ENCODE results near the gene FAM174C.

Gene FAM174C

DNA sequence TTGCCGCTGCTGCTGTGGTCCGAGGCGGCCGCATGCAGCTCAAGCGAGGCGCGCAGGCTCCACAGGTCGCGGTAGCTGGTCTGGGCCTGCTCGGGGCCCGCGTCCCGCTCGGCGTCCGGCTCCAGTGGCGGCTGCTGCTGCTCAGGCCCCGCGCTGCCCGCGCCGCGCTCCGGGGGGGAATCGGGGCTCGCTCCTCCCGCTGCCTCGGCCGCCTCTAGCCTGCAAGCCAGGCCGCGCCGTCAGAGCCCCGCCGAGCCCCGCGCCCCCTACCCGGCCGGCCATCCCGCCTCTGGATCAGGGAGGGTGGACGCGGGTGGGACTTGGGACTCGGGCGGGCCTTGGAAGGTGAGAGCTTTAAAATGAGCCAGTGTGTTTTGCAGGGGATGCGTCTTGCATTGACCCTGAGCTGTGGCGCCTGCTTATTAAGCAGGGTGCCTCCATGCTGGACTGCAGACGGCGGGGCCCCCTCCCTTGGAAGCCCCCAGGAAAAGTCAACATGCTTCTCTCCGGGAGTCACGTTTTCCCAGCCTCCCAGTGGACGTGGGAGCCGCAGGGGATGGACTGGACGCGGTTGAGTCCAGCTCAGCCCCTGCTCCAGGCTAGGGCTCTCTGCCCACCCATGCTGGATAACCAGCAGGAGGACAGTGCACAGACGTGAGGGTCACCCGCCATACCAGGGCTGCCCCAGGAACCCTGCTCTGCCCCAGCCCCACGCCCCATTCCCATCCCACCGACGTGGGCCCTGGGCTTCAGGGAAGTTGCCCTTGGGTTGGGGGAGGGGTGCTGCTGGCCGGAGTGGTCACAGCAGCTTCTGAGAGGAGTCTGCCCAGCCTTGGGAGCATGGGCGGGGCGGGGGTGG lies 45.2 kb upstream of the FAM174C start:
- Histone ChIP-seq H4K20me1 (ENCODE audit: low read depth, low read length) (no peaks in the 10 kb centered on the region), H3F3A (ENCODE audit: insufficient read depth) (no peaks in the 10 kb centered on the region; the same call in 1 of the 2 replicates), H3K4me2 (ENCODE audit: low read depth, low read length, poor library complexity, severe bottlenecking) (no peak overlapping the region), H2AFZ (ENCODE audit: low read depth, low read length, severe bottlenecking) (no peak overlapping the region), H3K9ac (ENCODE audit: low read length) (no peak overlapping the region), H3K27me3 (ENCODE audit: low read length) (no peaks in the 10 kb centered on the region), H3K4me3 (ENCODE audit: insufficient read depth, low read length, poor library complexity, severe bottlenecking) (no peak overlapping the region), H3K9me3 (ENCODE audit: insufficient read depth, low read length) (no peaks in the 10 kb centered on the region), H3K9me2 (replicated peaks; ENCODE audit: insufficient read depth, low read length) (no peaks in the 10 kb centered on the region), H3K36me3 (ENCODE audit: low read length) (no peaks in the 10 kb centered on the region), H3K27ac (ENCODE audit: low read depth, low read length) (no peak overlapping the region), H3K79me2 (ENCODE audit: insufficient read depth, low read length) (no peaks in the 10 kb centered on the region)
- TF ChIP-seq CTCF (IDR thresholded peaks at IDR 0.05; ENCODE audit: insufficient read depth, low read length, poor library complexity, severe bottlenecking) = no peak
- no peak for TF ChIP-seq EZH2phosphoT487 (conservative IDR thresholded peaks at IDR 0.05; ENCODE audit: low read length)

- H4K20me1 ChIP-seq (ENCODE audit: low read depth, low read length) = no peaks in the 10 kb centered on the region
- TF ChIP-seq EZH2phosphoT487 (conservative IDR thresholded peaks at IDR 0.05; ENCODE audit: low read length) (no peak), CTCF (IDR thresholded peaks at IDR 0.05; ENCODE audit: insufficient read depth, low read length, poor library complexity, severe bottlenecking) (no peak)
- no peaks in the 10 kb centered on the region for H3K79me2 ChIP-seq (ENCODE audit: insufficient read depth, low read length)
- H3F3A ChIP-seq (ENCODE audit: insufficient read depth) = no peaks in the 10 kb centered on the region; the same call in 1 of the 2 replicates
- no peaks in the 10 kb centered on the region for H3K27me3 ChIP-seq (ENCODE audit: low read length)
- no peak overlapping the region for H3K27ac ChIP-seq (ENCODE audit: low read depth, low read length)
- no peaks in the 10 kb centered on the region for H3K36me3 ChIP-seq (ENCODE audit: low read length)
- no peak overlapping the region for H2AFZ ChIP-seq (ENCODE audit: low read depth, low read length, severe bottlenecking)
- no peaks in the 10 kb centered on the region for H3K9me2 ChIP-seq (replicated peaks; ENCODE audit: insufficient read depth, low read length)
- no peak overlapping the region for H3K4me2 ChIP-seq (ENCODE audit: low read depth, low read length, poor library complexity, severe bottlenecking)
- H3K9ac ChIP-seq (ENCODE audit: low read length) = no peak overlapping the region
- no peak overlapping the region for H3K4me3 ChIP-seq (ENCODE audit: insufficient read depth, low read length, poor library complexity, severe bottlenecking)
- no peaks in the 10 kb centered on the region for H3K9me3 ChIP-seq (ENCODE audit: insufficient read depth, low read length)
These were observed 44.4 kb upstream of the FAM174C start for GRCh38 chr19:1230783-1231489.

DNA sequence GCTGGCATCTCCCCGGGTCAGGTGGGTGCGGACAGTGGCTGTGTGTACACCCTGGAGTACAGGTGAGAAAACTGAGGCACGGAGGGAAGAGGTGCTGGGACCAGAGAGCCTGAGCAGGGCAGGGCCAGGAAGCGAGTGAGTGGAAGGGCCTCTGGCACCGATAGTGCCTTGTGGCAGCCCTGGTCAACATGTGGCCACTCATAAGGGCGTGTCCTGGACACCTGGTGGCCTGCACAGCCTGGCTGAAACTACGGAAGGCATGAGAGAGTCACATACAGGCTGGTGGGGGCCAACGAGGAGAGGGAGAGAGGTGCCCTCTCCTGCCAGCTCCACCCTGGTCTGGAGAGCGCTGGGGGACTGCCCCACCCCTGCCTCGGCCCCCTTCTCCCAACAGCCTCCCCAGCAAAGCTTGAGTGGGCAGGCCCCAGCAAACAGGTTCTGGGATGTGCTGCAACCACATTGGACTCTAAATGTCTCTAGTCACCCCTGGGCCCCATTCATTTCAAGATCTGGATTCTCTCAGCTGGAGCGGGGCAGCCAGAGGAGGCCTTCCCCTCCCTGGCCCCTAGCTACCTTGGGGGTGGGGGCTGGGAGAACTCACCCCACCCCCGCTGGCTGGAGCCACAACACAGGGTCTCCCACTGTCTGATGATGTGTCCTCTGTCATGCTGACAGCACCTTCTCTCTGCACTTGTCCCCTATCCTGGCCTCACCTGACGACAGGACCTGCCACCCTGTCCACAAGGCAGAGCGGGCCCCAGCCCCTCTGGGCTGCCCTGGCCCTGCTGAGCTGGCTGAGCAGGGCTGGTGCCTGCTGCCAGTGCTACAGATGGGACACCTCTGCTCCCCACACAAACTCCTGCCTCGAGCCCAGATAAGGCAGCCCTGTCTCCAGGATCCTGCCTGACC lies 43.3 kb upstream of the FAM174C start:
- no peak overlapping the region for H3K4me2 ChIP-seq (ENCODE audit: low read depth, low read length, poor library complexity, severe bottlenecking)
- H3K9me3 ChIP-seq (ENCODE audit: insufficient read depth, low read length) = no peaks in the 10 kb centered on the region
- H3K36me3 ChIP-seq (ENCODE audit: low read length) = no peaks in the 10 kb centered on the region
- no peak overlapping the region for H3K27ac ChIP-seq (ENCODE audit: low read depth, low read length)
- H3K9ac ChIP-seq (ENCODE audit: low read length) = no peak overlapping the region
- H4K20me1 ChIP-seq (ENCODE audit: low read depth, low read length) = no peaks in the 10 kb centered on the region
- H3F3A ChIP-seq (ENCODE audit: insufficient read depth) = no peaks in the 10 kb centered on the region; the same call in 1 of the 2 replicates
- TF ChIP-seq CTCF (IDR thresholded peaks at IDR 0.05; ENCODE audit: insufficient read depth, low read length, poor library complexity, severe bottlenecking) (no peak), EZH2phosphoT487 (conservative IDR thresholded peaks at IDR 0.05; ENCODE audit: low read length) (no peak)
- no peak overlapping the region for H2AFZ ChIP-seq (ENCODE audit: low read depth, low read length, severe bottlenecking)
- H3K79me2 ChIP-seq (ENCODE audit: insufficient read depth, low read length) = no peaks in the 10 kb centered on the region
- no peak overlapping the region for H3K4me3 ChIP-seq (ENCODE audit: insufficient read depth, low read length, poor library complexity, severe bottlenecking)
- no peaks in the 10 kb centered on the region for H3K9me2 ChIP-seq (replicated peaks; ENCODE audit: insufficient read depth, low read length)
- H3K27me3 ChIP-seq (ENCODE audit: low read length) = no peaks in the 10 kb centered on the region
